Vagina (tissue), 2 donors: ENCODE measurements around the gene ASB5. TPM values are rescaled to one million over a fixed set of nuclear protein-coding genes. Genes with fewer than 3 reads are reported as not detected.
"Not testable (repeated sequence)": the region's sequence is repeated elsewhere in the genome, so short reads cannot be mapped to it uniquely, and the experiment has no call there.

ENCODE experiments used
- DNase-seq, 2 donors: peaks; one replicate each; pipeline ENCODE4 v3.0.0-alpha.2; 2017; ENCODE audit errors: extremely low spot score in 2 of 2
- H3K27ac ChIP-seq: fragments of 200-600 bp; sonication (generic); one replicate; pipeline ENCODE4 v1.5.1; 2019
- H3K27me3 ChIP-seq: fragments of 200-600 bp; sonication (generic); one replicate; pipeline ENCODE4 v1.5.1; 2019
- H3K36me3 ChIP-seq, 2 donors: fragments of 200-600 bp; sonication (generic); one replicate each; pipeline ENCODE4 v1.5.1; 2017 to 2019
- H3K4me1 ChIP-seq: fragments of 200-600 bp; sonication (generic); one replicate; pipeline ENCODE4 v1.5.1; 2019
- H3K4me3 ChIP-seq, 2 donors: fragments of 200-600 bp; sonication (generic); 1 replicate in 1 of 2; 2 replicates in 1 of 2; pipeline ENCODE4 v1.5.1; 2016 to 2019
- H3K9me3 ChIP-seq: fragments of 200-600 bp; sonication (generic); one replicate; pipeline ENCODE4 v1.5.1; 2019
- POLR2A ChIP-seq, 2 donors: fragments of 450-650 bp; IDR thresholded peaks; one replicate each; pipeline ENCODE4 v1.6.1; 2017; ENCODE audit warnings: antibody characterized with exemption in 2 of 2, mild to moderate bottlenecking in 2 of 2, moderate library complexity in 2 of 2
- POLR2AphosphoS5 ChIP-seq, 2 donors: sonication (generic); formaldehyde crosslinking; IDR thresholded peaks; one replicate each; pipeline ENCODE4 v1.9.0; 2017; ENCODE audit warnings: antibody characterized with exemption in 2 of 2, mild to moderate bottlenecking in 2 of 2, low read depth in 1 of 2; ENCODE audit not compliant: insufficient read depth in 1 of 2
- intact Hi-C: fragments of 100-400 bp; cut with DNase I; formaldehyde crosslinking; loops from one replicate; pipeline ENCODE4 v1.15.1; 2023
- total RNA-seq: library from RNA; depleted of rRNA; stranded (reverse); fragments of >200 nt; gene quantifications from one replicate; pipeline ENCODE4 v1.2.3, GENCODE V29; 2016
- TF ChIP-seq, protein P1 (sequence below), 3 experiments: fragments of 450-650 bp in 2 of 3; fragments of 200-600 bp in 1 of 3; sonication (generic) in 1 of 3; IDR thresholded peaks; one replicate each; pipeline ENCODE4 v1.5.1; 2017 to 2019; ENCODE audit warnings: antibody characterized with exemption in 3 of 3, mild to moderate bottlenecking in 2 of 3, moderate library complexity in 2 of 3

ASB5 gene
- total RNA-seq, 1 donor from 2014 or later = 5.9 TPM

DNA sequence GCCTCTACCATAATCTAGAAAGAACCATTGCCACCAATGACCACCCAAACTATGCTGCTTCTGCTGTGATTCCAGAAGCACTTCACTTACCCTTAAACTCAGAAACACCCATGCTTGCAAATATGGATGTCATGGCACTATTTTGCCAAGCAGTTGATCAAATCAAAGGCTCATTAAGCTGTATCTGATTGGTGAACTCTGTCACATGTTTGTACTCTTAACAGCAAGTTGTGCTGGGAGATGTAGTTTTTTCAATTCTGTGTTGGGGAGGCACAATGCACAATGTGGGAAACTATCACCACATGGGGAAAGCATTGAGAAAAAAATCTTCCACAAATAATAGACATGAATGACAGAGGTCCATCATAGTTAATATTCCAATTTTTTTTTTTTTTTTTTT lies 31.5 kb upstream of the ASB5 start:
- Histone ChIP-seq H3K4me1 (no peaks in the 10 kb centered on the region), H3K27me3 (no peaks in the 10 kb centered on the region), H3K36me3 (no peaks in the 10 kb centered on the region), H3K27ac (no peak overlapping the region), H3K4me3 (no peak overlapping the region), H3K9me3 (no peaks in the 10 kb centered on the region)
- intact Hi-C loops = no loop called here
- DNase-seq = no peak
- no peak for TF ChIP-seq POLR2A (IDR thresholded peaks at IDR 0.05)
- no peak for TF ChIP-seq POLR2AphosphoS5 (IDR thresholded peaks at IDR 0.05; ENCODE audit: insufficient read depth in 1 of 2, low read depth in 1 of 2)
- TF ChIP-seq, protein P1, sequence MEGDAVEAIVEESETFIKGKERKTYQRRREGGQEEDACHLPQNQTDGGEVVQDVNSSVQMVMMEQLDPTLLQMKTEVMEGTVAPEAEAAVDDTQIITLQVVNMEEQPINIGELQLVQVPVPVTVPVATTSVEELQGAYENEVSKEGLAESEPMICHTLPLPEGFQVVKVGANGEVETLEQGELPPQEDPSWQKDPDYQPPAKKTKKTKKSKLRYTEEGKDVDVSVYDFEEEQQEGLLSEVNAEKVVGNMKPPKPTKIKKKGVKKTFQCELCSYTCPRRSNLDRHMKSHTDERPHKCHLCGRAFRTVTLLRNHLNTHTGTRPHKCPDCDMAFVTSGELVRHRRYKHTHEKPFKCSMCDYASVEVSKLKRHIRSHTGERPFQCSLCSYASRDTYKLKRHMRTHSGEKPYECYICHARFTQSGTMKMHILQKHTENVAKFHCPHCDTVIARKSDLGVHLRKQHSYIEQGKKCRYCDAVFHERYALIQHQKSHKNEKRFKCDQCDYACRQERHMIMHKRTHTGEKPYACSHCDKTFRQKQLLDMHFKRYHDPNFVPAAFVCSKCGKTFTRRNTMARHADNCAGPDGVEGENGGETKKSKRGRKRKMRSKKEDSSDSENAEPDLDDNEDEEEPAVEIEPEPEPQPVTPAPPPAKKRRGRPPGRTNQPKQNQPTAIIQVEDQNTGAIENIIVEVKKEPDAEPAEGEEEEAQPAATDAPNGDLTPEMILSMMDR (IDR thresholded peaks at IDR 0.05) = no peak

- Histone ChIP-seq H3K27ac (no peak overlapping the region), H3K4me1 (no peaks in the 10 kb centered on the region), H3K9me3 (no peaks in the 10 kb centered on the region), H3K4me3 (no peak overlapping the region), H3K27me3 (no peaks in the 10 kb centered on the region), H3K36me3 (no peaks in the 10 kb centered on the region)
- no peak for DNase-seq
- intact Hi-C loops = no loop called here
- TF ChIP-seq, protein P1 (IDR thresholded peaks at IDR 0.05) = no peak
- TF ChIP-seq POLR2AphosphoS5 (IDR thresholded peaks at IDR 0.05; ENCODE audit: insufficient read depth in 1 of 2, low read depth in 1 of 2) (no peak), POLR2A (IDR thresholded peaks at IDR 0.05) (no peak)
Measured at GRCh38 chr4:176300036-176300435, 31.0 kb upstream of the ASB5 start.

DNA sequence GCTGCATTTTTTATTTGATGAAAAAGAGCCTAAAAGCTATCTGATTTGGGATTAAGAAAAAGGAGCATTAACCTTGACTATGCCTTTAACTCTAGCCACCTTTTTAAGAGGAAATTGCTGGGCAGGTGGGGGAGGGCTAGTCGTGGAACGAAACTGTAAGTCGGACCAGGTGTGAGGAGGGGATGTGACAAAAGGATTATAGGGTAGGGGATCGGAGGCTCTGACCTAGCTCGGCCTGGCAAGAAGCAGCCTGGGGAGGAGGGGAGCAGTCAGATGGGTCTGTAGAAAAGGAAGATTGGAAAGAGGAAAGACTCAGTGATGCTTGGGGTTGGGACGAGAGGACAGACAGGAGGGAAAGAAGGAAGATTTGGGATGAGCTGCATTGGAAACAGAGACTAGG lies 29.6 kb upstream of the ASB5 start:
- H3K36me3 ChIP-seq = no peaks in the 10 kb centered on the region
- H3K4me3 ChIP-seq = no peak overlapping the region
- no peak overlapping the region for H3K27ac ChIP-seq
- no peaks in the 10 kb centered on the region for H3K27me3 ChIP-seq
- DNase-seq = no peak
- no peak for TF ChIP-seq POLR2A (IDR thresholded peaks at IDR 0.05)
- TF ChIP-seq POLR2AphosphoS5 (IDR thresholded peaks at IDR 0.05; ENCODE audit: insufficient read depth in 1 of 2, low read depth in 1 of 2) = no peak
- TF ChIP-seq, protein P1 (IDR thresholded peaks at IDR 0.05) = no peak
- no peaks in the 10 kb centered on the region for H3K9me3 ChIP-seq
- no peaks in the 10 kb centered on the region for H3K4me1 ChIP-seq
- intact Hi-C loops = no loop called here

GRCh38 chr4:176295907-176296306 lies 26.9 kb upstream of the ASB5 start:
- not testable (repeated sequence) for H3K27ac ChIP-seq

GRCh38 chr4:176293660-176294059 lies 24.6 kb upstream of the ASB5 start:
- DNase-seq = no peak
- intact Hi-C loops = no loop called here
- no peak overlapping the region for H3K27ac ChIP-seq

More at GRCh38 chr4:176295907-176296306, 26.9 kb upstream of the ASB5 start:
- H3K36me3 ChIP-seq, H3K4me3 ChIP-seq, H3K4me1 ChIP-seq, H3K27me3 ChIP-seq, H3K9me3 ChIP-seq, intact Hi-C loops, DNase-seq: not testable (repeated sequence)

More at GRCh38 chr4:176293660-176294059, 24.6 kb upstream of the ASB5 start:
- Histone ChIP-seq H3K4me3 (no peak overlapping the region), H3K9me3 (no peaks in the 10 kb centered on the region), H3K4me1 (no peaks in the 10 kb centered on the region), H3K36me3 (no peaks in the 10 kb centered on the region), H3K27me3 (no peaks in the 10 kb centered on the region)
- TF ChIP-seq POLR2AphosphoS5 (IDR thresholded peaks at IDR 0.05; ENCODE audit: insufficient read depth in 1 of 2, low read depth in 1 of 2) (no peak), POLR2A (IDR thresholded peaks at IDR 0.05) (no peak)
- TF ChIP-seq, protein P1 (IDR thresholded peaks at IDR 0.05) = no peak
